H1 (cell line): Measurements from ENCODE around the gene RPS18. TPM values are rescaled to one million over a fixed set of nuclear protein-coding genes. Genes with fewer than 3 reads are reported as not detected.

Experiments
- CTCF ChIA-PET: fragments of 300-600 bp; sonication (Branson Sonifier 250); formaldehyde crosslinking; loops from one replicate; lab custom pipeline; 2021; ENCODE audit not compliant: partially characterized antibody; lab: Charles Lee
- POLR2A ChIA-PET: fragments of 300-600 bp; sonication (Branson Sonifier 250); formaldehyde crosslinking; loops from one replicate; lab custom pipeline; 2021; ENCODE audit warnings: inconsistent platforms; ENCODE audit not compliant: partially characterized antibody; lab: Charles Lee
- DNase-seq, 2 experiments: peaks; one replicate each; pipeline versions ENCODE4 v3.0.0 to v3.0.0-alpha.2; 2010 to 2022; ENCODE audit warnings: low spot score in 2 of 2, low read depth in 1 of 2, mixed read lengths in 1 of 2
- FAIRE-seq: peaks from 2 replicates; lab custom pipeline; 2011; peaks lifted over from hg19 to GRCh38; lab: Jason Lieb, UNC
- H2AFZ ChIP-seq: 2 replicates; pipeline ENCODE4 v1.8.1; 2012; ENCODE audit warnings: low read length, inconsistent platforms
- H2AK5ac ChIP-seq: 2 replicates; pipeline ENCODE4 v1.6.1; 2013; ENCODE audit warnings: low read depth, low read length
- H2BK120ac ChIP-seq: replicated peaks from 2 replicates; pipeline ENCODE3; 2013; ENCODE audit warnings: low read depth, low read length, inconsistent platforms
- H2BK12ac ChIP-seq: 2 replicates; pipeline ENCODE4 v1.6.1; 2013; ENCODE audit warnings: low read depth, low read length
- H2BK15ac ChIP-seq: 2 replicates; pipeline ENCODE4 v1.6.1; 2013; ENCODE audit warnings: low read length
- H2BK20ac ChIP-seq: 2 replicates; pipeline ENCODE4 v1.6.1; 2013; ENCODE audit warnings: low read length
- H2BK5ac ChIP-seq: 2 replicates; pipeline ENCODE4 v1.6.1; 2013; ENCODE audit warnings: low read depth, low read length
- H3K14ac ChIP-seq: 2 replicates; pipeline ENCODE4 v1.6.1; 2013; ENCODE audit warnings: inconsistent platforms; ENCODE audit not compliant: insufficient read length
- H3K18ac ChIP-seq: 2 replicates; pipeline ENCODE4 v1.6.1; 2013; ENCODE audit warnings: low read length; ENCODE audit errors: extremely low read depth
- H3K23ac ChIP-seq: 2 replicates; pipeline ENCODE4 v1.6.1; 2013; ENCODE audit warnings: inconsistent platforms; ENCODE audit not compliant: insufficient read length
- H3K23me2 ChIP-seq: 2 replicates; pipeline ENCODE4 v1.6.1; 2013; ENCODE audit warnings: low read depth, low read length
- H3K27ac ChIP-seq: 2 replicates; pipeline ENCODE4 v1.6.1; 2011; ENCODE audit warnings: low read depth, low read length, inconsistent platforms
- H3K27me3 ChIP-seq, 4 experiments: replicated peaks in 1 of 4; 1 replicate in 1 of 4; 2 replicates in 3 of 4; pipeline versions ENCODE4 v1.6.1 to v1.8.1; 2011 to 2013; ENCODE audit warnings: low read length in 3 of 4, mild to moderate bottlenecking in 3 of 4, inconsistent platforms in 2 of 4, mixed read lengths in 2 of 4, moderate library complexity in 1 of 4; ENCODE audit not compliant: control insufficient read depth in 3 of 4, insufficient read depth in 3 of 4; ENCODE audit errors: extremely low read depth in 1 of 4
- H3K36me3 ChIP-seq, 4 experiments: 2 replicates each; pipeline versions ENCODE4 v1.6.1 to v1.8.1; 2011 to 2013; ENCODE audit warnings: mild to moderate bottlenecking in 4 of 4, low read length in 3 of 4, moderate library complexity in 2 of 4, control low read depth in 1 of 4, inconsistent platforms in 1 of 4; ENCODE audit not compliant: insufficient read depth in 4 of 4, control insufficient read depth in 2 of 4
- H3K4ac ChIP-seq: replicated peaks from 2 replicates; pipeline ENCODE3; 2013; ENCODE audit warnings: low read length, low read depth, mixed read lengths, inconsistent platforms; ENCODE audit not compliant: insufficient read length
- H3K4me1 ChIP-seq, 4 experiments: replicated peaks in 1 of 4; 1 replicate in 1 of 4; 2 replicates in 3 of 4; pipeline versions ENCODE4 v1.6.1 to v1.8.1; 2011 to 2013; ENCODE audit warnings: low read length in 3 of 4, inconsistent platforms in 2 of 4, mixed read lengths in 1 of 4; ENCODE audit not compliant: insufficient read depth in 4 of 4, control insufficient read depth in 3 of 4
- H3K4me2 ChIP-seq, 2 experiments: 2 replicates each; pipeline versions ENCODE4 v1.6.1 to v1.8.1; 2011 to 2013; ENCODE audit warnings: low read depth in 2 of 2, low read length in 2 of 2, control low read depth in 1 of 2, inconsistent platforms in 1 of 2, mild to moderate bottlenecking in 1 of 2; ENCODE audit not compliant: insufficient read depth in 1 of 2
- H3K4me3 ChIP-seq, 4 experiments: fragments of 200-600, 300-600 bp in 1 of 4; sonication (generic), shearing (Covaris generic), sonication (Bioruptor Twin) in 1 of 4; 2 replicates each; pipeline versions ENCODE4 v1.5.1 to v1.8.1; 2011 to 2016; ENCODE audit warnings: low read length in 4 of 4, low read depth in 3 of 4, control low read depth in 2 of 4, inconsistent platforms in 2 of 4, mild to moderate bottlenecking in 2 of 4, mixed read lengths in 1 of 4, moderate library complexity in 1 of 4; ENCODE audit not compliant: insufficient read depth in 2 of 4; ENCODE audit errors: extremely low read depth in 1 of 4
- H3K56ac ChIP-seq: replicated peaks from 2 replicates; pipeline ENCODE3; 2013; ENCODE audit warnings: low read depth, mild to moderate bottlenecking, mixed read lengths, low read length, inconsistent platforms; ENCODE audit not compliant: insufficient read length
- H3K79me1 ChIP-seq: 2 replicates; pipeline ENCODE4 v1.6.1; 2013; ENCODE audit warnings: low read depth, low read length, control low read depth
- H3K79me2 ChIP-seq, 2 experiments: 2 replicates each; pipeline versions ENCODE4 v1.6.1 to v1.8.1; 2012 to 2013; ENCODE audit warnings: low read length in 2 of 2, mild to moderate bottlenecking in 2 of 2, inconsistent platforms in 1 of 2; ENCODE audit not compliant: insufficient read depth in 2 of 2, control insufficient read depth in 1 of 2
- H3K9ac ChIP-seq, 4 experiments: replicated peaks in 1 of 4; 1 replicate in 1 of 4; 2 replicates in 3 of 4; pipeline versions ENCODE4 v1.6.1 to v1.8.1; 2011 to 2013; ENCODE audit warnings: low read depth in 3 of 4, low read length in 3 of 4, control low read depth in 2 of 4, mild to moderate bottlenecking in 2 of 4, moderate library complexity in 2 of 4, inconsistent platforms in 1 of 4; ENCODE audit errors: extremely low read depth in 1 of 4
- H3K9me3 ChIP-seq, 2 experiments: 2 replicates each; pipeline versions ENCODE4 v1.6.1 to v1.8.1; 2012 to 2013; ENCODE audit warnings: mild to moderate bottlenecking in 2 of 2, moderate library complexity in 2 of 2, control low read depth in 1 of 2, inconsistent platforms in 1 of 2, low read depth in 1 of 2, low read length in 1 of 2, mixed read lengths in 1 of 2; ENCODE audit not compliant: insufficient read depth in 2 of 2
- H4K20me1 ChIP-seq, 2 experiments: replicated peaks in 1 of 2; 2 replicates each; pipeline versions ENCODE3 to v1.8.1; 2011 to 2013; ENCODE audit warnings: inconsistent platforms in 2 of 2, low read length in 2 of 2, mild to moderate bottlenecking in 1 of 2; ENCODE audit not compliant: insufficient read depth in 2 of 2, control insufficient read depth in 1 of 2
- H4K5ac ChIP-seq: 2 replicates; pipeline ENCODE4 v1.6.1; 2013; ENCODE audit warnings: low read length, low read depth, mixed read lengths, inconsistent platforms; ENCODE audit not compliant: insufficient read length
- H4K8ac ChIP-seq: 2 replicates; pipeline ENCODE4 v1.8.0; 2013; ENCODE audit warnings: mild to moderate bottlenecking, moderate library complexity, low read length, inconsistent platforms; ENCODE audit not compliant: insufficient read depth; ENCODE audit errors: extremely low read depth
- H4K91ac ChIP-seq: replicated peaks from 2 replicates; pipeline ENCODE3; 2013; ENCODE audit warnings: low read length, mixed read lengths, inconsistent platforms; ENCODE audit not compliant: insufficient read length
- BACH1 ChIP-seq: IDR thresholded peaks from 2 replicates; pipeline ENCODE4 v1.6.1; 2012; ENCODE audit warnings: low read length, improper control_type of control experiment
- BCL11A ChIP-seq, 2 experiments: IDR thresholded peaks; one replicate each; pipeline ENCODE4 v1.6.1; 2011; ENCODE audit warnings: low read depth in 2 of 2, low read length in 2 of 2, mild to moderate bottlenecking in 2 of 2
- KDM5A ChIP-seq: fragments of 200-600 bp; IDR thresholded peaks from 2 replicates; pipeline ENCODE4 v1.7.1; 2012; ENCODE audit warnings: mild to moderate bottlenecking, low read length, inconsistent platforms, mixed read lengths
- MAFK ChIP-seq: IDR thresholded peaks from 2 replicates; pipeline ENCODE4 v1.6.1; 2012; ENCODE audit warnings: low read depth, mild to moderate bottlenecking, improper control_type of control experiment, low read length
- RAD21 ChIP-seq, 2 experiments: IDR thresholded peaks in 1 of 2; conservative IDR thresholded peaks in 1 of 2; 2 replicates each; pipeline ENCODE4 v1.6.1; 2011; ENCODE audit warnings: low read depth in 2 of 2, low read length in 2 of 2, improper control_type of control experiment in 1 of 2, inconsistent platforms in 1 of 2, mild to moderate bottlenecking in 1 of 2, moderate library complexity in 1 of 2
- SAP30 ChIP-seq: fragments of 300-600 bp; sonication (generic); IDR thresholded peaks from 2 replicates; pipeline ENCODE4 v1.7.1; 2012; ENCODE audit warnings: low read length, moderate library complexity, mild to moderate bottlenecking, inconsistent platforms; ENCODE audit not compliant: insufficient read depth, insufficient replicate concordance
- SIX5 ChIP-seq: IDR thresholded peaks from 2 replicates; pipeline ENCODE4 v1.6.1; 2011; ENCODE audit warnings: mild to moderate bottlenecking, low read depth, low read length
- SRF ChIP-seq: IDR thresholded peaks from 2 replicates; pipeline ENCODE4 v1.6.1; 2011; ENCODE audit warnings: mild to moderate bottlenecking, low read depth, low read length, moderate library complexity
- TAF7 ChIP-seq: optimal IDR thresholded peaks from 2 replicates; pipeline ENCODE3; 2011; ENCODE audit warnings: low read depth, mild to moderate bottlenecking, inconsistent platforms, low read length, moderate library complexity, borderline replicate concordance
- TCF12 ChIP-seq: IDR thresholded peaks from 2 replicates; pipeline ENCODE4 v1.6.1; 2011; ENCODE audit warnings: low read depth, mild to moderate bottlenecking, low read length
- YY1 ChIP-seq: IDR thresholded peaks from 2 replicates; pipeline ENCODE4 v1.6.1; 2011; ENCODE audit warnings: low read depth, mild to moderate bottlenecking, low read length
- WGBS, 2 experiments: shearing (Covaris generic) in 1 of 2; methylation state at CpG; one replicate each; pipeline versions ENCODE4 v1.1.6 to v1.1.7; 2013 to 2015; ENCODE audit warnings: low lambda C conversion rate in 2 of 2, mixed read lengths in 2 of 2, inconsistent platforms in 1 of 2, low coverage in 1 of 2, missing lambda C conversion rate in 1 of 2; ENCODE audit not compliant: insufficient replicate concordance in 2 of 2, insufficient coverage in 1 of 2, insufficient read length in 1 of 2; ENCODE audit errors: extremely low coverage in 1 of 2, missing lambda C conversion rate in 1 of 2; 5-methylcytosine and 5-hydroxymethylcytosine counted together
- polyA plus RNA-seq, 7 experiments: library from polyadenylated mRNA; depleted of rRNA in 3 of 7; stranded (reverse) in 5 of 7; unstranded in 2 of 7; fragments of >200 nt in 5 of 7; fragments of 200-250 nt in 2 of 7; gene quantifications; 1 replicate in 5 of 7; 2 replicates in 1 of 7; 4 replicates in 1 of 7; pipeline versions ENCODE4 v1.2.1 to v1.2.3, GENCODE V29; 2011 to 2013; ENCODE audit warnings: missing spikeins in 2 of 7, mixed read lengths in 2 of 7
- total RNA-seq: library from RNA; stranded (reverse); fragmentation: NEBNext Ultra II Directional; extraction: Animal tissue kit (Norgen Biotek cat#: 25700); gene quantifications from 2 replicates; pipeline ENCODE4 v1.2.1, GENCODE V29; 2021

Gene RPS18
- total and polyA plus RNA-seq, 2 of the 8 experiments (the other 6 are each of a cell fraction or from before 2014, with no cell fraction given): 2,796 to 7,099 TPM

DNA sequence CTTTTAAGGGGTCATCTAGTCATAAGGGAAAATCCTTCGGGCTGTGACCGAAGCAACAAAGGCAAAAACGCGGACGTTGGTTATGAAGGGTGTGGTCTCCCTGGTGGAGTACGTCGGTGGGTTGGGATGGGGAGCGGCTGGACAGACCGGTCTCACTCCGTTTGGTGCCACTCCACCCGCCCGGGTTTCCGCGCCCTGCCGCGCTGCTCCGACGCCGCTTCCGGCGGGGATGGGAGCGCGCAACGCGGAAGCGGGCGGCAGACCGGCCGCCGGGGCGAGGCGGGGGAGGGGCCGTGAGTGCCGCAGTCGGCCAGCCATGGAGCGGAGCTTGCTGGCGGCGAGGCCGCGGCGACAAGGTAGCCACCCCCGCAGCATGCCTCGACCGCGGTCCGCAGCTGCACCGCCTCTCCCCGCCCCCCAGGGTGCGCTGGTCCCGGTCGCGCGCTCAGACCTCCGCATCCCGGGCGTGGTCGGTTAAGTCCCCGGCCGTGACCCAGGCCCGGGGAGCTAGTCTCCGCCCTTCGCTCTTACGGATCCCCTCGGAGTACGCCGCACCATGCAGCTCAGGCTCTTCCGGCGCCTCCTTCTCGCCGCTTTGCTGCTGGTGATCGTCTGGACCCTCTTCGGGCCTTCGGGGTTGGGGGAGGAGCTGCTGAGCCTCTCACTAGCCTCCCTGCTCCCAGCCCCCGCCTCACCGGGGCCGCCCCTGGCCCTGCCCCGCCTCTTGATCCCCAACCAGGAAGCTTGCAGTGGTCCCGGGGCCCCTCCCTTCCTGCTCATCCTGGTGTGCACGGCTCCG lies 5.2 kb downstream of the RPS18 start, which contains the start of gene B3GALT4:
Gene B3GALT4 (plus strand): TSS at position 260 of the 799 bp plus-strand sequence. CDS start 297 bp downstream, at position 557.
- H3K18ac ChIP-seq: peak within 1 kb of the TSS; percentile 91
- peak within 1 kb of the TSS; percentile 52 to 81 (median 59) for H3K4me3 ChIP-seq
- FAIRE-seq: no peak
- H3K36me3 ChIP-seq: peaks cover 19 to 48% (median 41%) of the 10 kb centered on the region in 4 experiments; a peak in 7 of 8 replicates
- H3K79me1 ChIP-seq: peaks cover 6% of the 10 kb centered on the region; the same call in 1 of the 2 replicates
- H2BK5ac ChIP-seq: peak within 1 kb of the TSS; percentile 86
- H2AK5ac ChIP-seq: no peak within 1 kb of the TSS
- peak within 1 kb of the TSS; percentile 79 for H4K8ac ChIP-seq
- H2BK20ac ChIP-seq: no peak within 1 kb of the TSS
- peak within 1 kb of the TSS; percentile 66 for H3K4ac ChIP-seq
- H4K5ac ChIP-seq: peak within 1 kb of the TSS; percentile 84
- H3K56ac ChIP-seq: peak within 1 kb of the TSS; percentile 33
- H3K9me3 ChIP-seq: no peaks in the 10 kb centered on the region
- H3K14ac ChIP-seq: no peak within 1 kb of the TSS
- no peak within 1 kb of the TSS for H3K23ac ChIP-seq
- peaks cover 25 to 34% of the 10 kb centered on the region in 2 experiments for H3K79me2 ChIP-seq
- H3K23me2 ChIP-seq: peaks cover 22% of the 10 kb centered on the region
- peaks cover 3 to 35% (median 12%) of the 10 kb centered on the region in 4 experiments for H3K4me1 ChIP-seq
- DNase-seq: peak; percentile 86 to 89
- ChIA-PET CTCF (interaction anchor here (0.6 to 8.0 kb wide), 16 partner anchors 13 to 341 kb away, joined by 3 to 81 read pairs (median 3); partner anchors contain the start of genes PFDN6, RGL2, TAPBP and WDR46), POLR2A (interaction anchor here (0.6 to 12.0 kb wide), 39 partner anchors 8 to 417 kb away, joined by 3 to 337 read pairs (median 5); partner anchors contain the start of genes BRD2, CUTA, HSD17B8 and PFDN6)
- no peak within 1 kb of the TSS for H2BK120ac ChIP-seq
- H3K27me3 ChIP-seq: no peaks in the 10 kb centered on the region
- H4K91ac ChIP-seq: peak within 1 kb of the TSS; percentile 58
- no peak within 1 kb of the TSS for H2AFZ ChIP-seq
- H2BK12ac ChIP-seq: peak within 1 kb of the TSS; percentile 65; the same call in 1 of the 2 replicates
- H3K9ac ChIP-seq: peak within 1 kb of the TSS in 3 of 4 experiments; percentile 41 to 59 (median 49); a peak in 6 of 7 replicates
- WGBS, 2 experiments: 4% methylated on average over 63 of the region's 80 CpGs; no CpG with 5 or more reads in 1 of the 2 experiments
- no peak within 1 kb of the TSS; the same call in 1 of the 2 replicates for H2BK15ac ChIP-seq
- H3K4me2 ChIP-seq: peak within 1 kb of the TSS; percentile 86 to 96
- peaks cover 13 to 19% of the 10 kb centered on the region in 2 experiments for H4K20me1 ChIP-seq
- H3K27ac ChIP-seq: peak within 1 kb of the TSS; percentile 55; the same call in 1 of the 2 replicates
- TF ChIP-seq SRF: no peak
- TF ChIP-seq RAD21 (IDR thresholded peaks at IDR 0.05 in 1 of 2, conservative IDR thresholded peaks at IDR 0.05 in 1 of 2; ENCODE audit: low read depth in 2 of 2, low read length in 2 of 2): 0 out of 4 replicates have a peak, but pooled peaks of 1 of the 2 experiments have one; percentile 19
- TF ChIP-seq TCF12: no peak
- TF ChIP-seq KDM5A: no peak
- TF ChIP-seq TAF7: peak; percentile 63
- no peak for TF ChIP-seq BCL11A (IDR thresholded peaks at IDR 0.05; ENCODE audit: low read depth in 2 of 2, low read length in 2 of 2)
- TF ChIP-seq YY1: peak; percentile 73; the same call in 1 of the 2 replicates
- no peak for TF ChIP-seq BACH1
- no peak for TF ChIP-seq SAP30
- TF ChIP-seq SIX5: no peak
- TF ChIP-seq MAFK: no peak
